SU-DHL-6 (cell line): ENCODE results near the gene MELK.

Experiments
- EZH2phosphoT487 ChIP-seq: fragments of 200-600 bp; sonication (generic), shearing (Covaris generic); conservative IDR thresholded peaks from 2 replicates; pipeline ENCODE4 v1.6.1; 2018; ENCODE audit warnings: mild to moderate bottlenecking, antibody characterized with exemption, low read length, moderate library complexity, mixed read lengths
- TF ChIP-seq, protein P1 (sequence below): fragments of 200-600 bp; sonication (generic); IDR thresholded peaks from one replicate; pipeline ENCODE4 v1.5.1; 2017; ENCODE audit warnings: antibody characterized with exemption, mild to moderate bottlenecking, low read length, moderate library complexity; ENCODE audit not compliant: insufficient read depth, poor library complexity, severe bottlenecking

DNA sequence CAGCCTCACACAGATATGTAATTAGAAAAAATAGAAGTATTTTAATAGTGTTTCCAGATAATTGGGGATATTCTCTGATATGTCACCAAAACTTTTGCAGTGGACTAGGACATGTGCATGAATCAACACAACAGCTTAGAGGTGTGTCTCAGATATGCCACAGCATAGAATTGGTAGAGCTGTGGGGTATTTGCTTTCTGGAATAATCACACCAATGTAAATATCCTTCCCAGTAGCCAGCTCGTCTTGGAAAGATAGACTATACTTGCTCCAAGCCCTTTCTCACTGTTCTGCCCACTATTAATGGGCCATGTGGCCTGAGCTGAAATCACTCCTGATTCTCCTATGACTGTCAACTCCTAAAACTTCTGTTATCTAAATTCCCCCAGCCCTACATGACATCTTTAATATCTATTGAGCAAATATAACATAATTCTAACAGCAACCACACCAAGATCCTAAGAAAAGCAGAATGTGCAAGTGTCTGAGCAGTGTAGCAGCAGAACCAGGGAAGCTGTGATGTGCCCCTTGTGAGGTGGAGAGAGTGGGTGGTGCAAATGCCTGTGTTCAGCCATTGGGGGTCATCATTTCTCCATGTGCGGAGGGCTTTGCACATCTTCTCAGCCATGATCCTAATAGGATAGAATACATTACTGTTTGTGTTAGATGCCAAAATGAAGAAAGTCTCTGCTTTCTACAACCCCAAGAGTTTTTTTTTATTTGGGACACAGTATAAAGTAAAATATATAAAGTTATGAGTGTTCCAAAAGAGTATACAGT is 65.0 kb downstream of the MELK start:
- TF ChIP-seq, protein P1, sequence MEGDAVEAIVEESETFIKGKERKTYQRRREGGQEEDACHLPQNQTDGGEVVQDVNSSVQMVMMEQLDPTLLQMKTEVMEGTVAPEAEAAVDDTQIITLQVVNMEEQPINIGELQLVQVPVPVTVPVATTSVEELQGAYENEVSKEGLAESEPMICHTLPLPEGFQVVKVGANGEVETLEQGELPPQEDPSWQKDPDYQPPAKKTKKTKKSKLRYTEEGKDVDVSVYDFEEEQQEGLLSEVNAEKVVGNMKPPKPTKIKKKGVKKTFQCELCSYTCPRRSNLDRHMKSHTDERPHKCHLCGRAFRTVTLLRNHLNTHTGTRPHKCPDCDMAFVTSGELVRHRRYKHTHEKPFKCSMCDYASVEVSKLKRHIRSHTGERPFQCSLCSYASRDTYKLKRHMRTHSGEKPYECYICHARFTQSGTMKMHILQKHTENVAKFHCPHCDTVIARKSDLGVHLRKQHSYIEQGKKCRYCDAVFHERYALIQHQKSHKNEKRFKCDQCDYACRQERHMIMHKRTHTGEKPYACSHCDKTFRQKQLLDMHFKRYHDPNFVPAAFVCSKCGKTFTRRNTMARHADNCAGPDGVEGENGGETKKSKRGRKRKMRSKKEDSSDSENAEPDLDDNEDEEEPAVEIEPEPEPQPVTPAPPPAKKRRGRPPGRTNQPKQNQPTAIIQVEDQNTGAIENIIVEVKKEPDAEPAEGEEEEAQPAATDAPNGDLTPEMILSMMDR = no peak
- TF ChIP-seq EZH2phosphoT487 = no peak
